Measurements from ENCODE around the gene SHB.
A peak's percentile ranks its signal among the peaks of the same experiment; 100 is the strongest.

Gene SHB

GRCh38 chr9:37903647-37904444 lies 165.2 kb downstream of the SHB start, which contains the start of gene SLC25A51:
Gene SLC25A51 (minus strand): TSS chr9:37904127. CDS start chr9:37888550, 15,577 bp downstream.
- H3K9ac ChIP-seq (ENCODE audit: low read length) = peak within 1 kb of the TSS; percentile 79
- H3K27ac ChIP-seq (ENCODE audit: low read depth, low read length) = peak within 1 kb of the TSS; percentile 63
- peak within 1 kb of the TSS; percentile 82 for H2AFZ ChIP-seq (ENCODE audit: low read depth, low read length, severe bottlenecking)
- peak within 1 kb of the TSS; percentile 85 for H3K4me2 ChIP-seq (ENCODE audit: low read depth, low read length, poor library complexity, severe bottlenecking)
- H3K27me3 ChIP-seq (ENCODE audit: low read length) = no peaks in the 10 kb centered on the region
- no peak for TF ChIP-seq EZH2phosphoT487 (conservative IDR thresholded peaks at IDR 0.05; ENCODE audit: low read length)
- peak; percentile 94 for TF ChIP-seq CTCF (IDR thresholded peaks at IDR 0.05; ENCODE audit: insufficient read depth, low read length, poor library complexity, severe bottlenecking)
- peaks cover 21% of the 10 kb centered on the region for H3K79me2 ChIP-seq (ENCODE audit: insufficient read depth, low read length)
- H4K20me1 ChIP-seq (ENCODE audit: low read depth, low read length) = no peaks in the 10 kb centered on the region
- peak within 1 kb of the TSS; percentile 86 for H3K4me3 ChIP-seq (ENCODE audit: insufficient read depth, low read length, poor library complexity, severe bottlenecking)
- no peaks in the 10 kb centered on the region; the same call in 1 of the 2 replicates for H3K36me3 ChIP-seq (ENCODE audit: low read length)
- no peaks in the 10 kb centered on the region for H3K9me3 ChIP-seq (ENCODE audit: insufficient read depth, low read length)
- H3K9me2 ChIP-seq (replicated peaks; ENCODE audit: insufficient read depth, low read length) = no peaks in the 10 kb centered on the region
- no peaks in the 10 kb centered on the region for H3F3A ChIP-seq (ENCODE audit: insufficient read depth)

GRCh38 chr9:37902796-37903646 lies 166.0 kb downstream of the SHB start:
- H3K27me3 ChIP-seq (ENCODE audit: low read length) = no peaks in the 10 kb centered on the region
- peak overlapping the region; percentile 85 for H3K4me2 ChIP-seq (ENCODE audit: low read depth, low read length, poor library complexity, severe bottlenecking)
- H3K4me3 ChIP-seq (ENCODE audit: insufficient read depth, low read length, poor library complexity, severe bottlenecking) = peak overlapping the region; percentile 86
- peaks cover 21% of the 10 kb centered on the region for H3K79me2 ChIP-seq (ENCODE audit: insufficient read depth, low read length)
- H3K9me2 ChIP-seq (replicated peaks; ENCODE audit: insufficient read depth, low read length) = no peaks in the 10 kb centered on the region
- TF ChIP-seq EZH2phosphoT487 (conservative IDR thresholded peaks at IDR 0.05; ENCODE audit: low read length) (no peak), CTCF (IDR thresholded peaks at IDR 0.05; ENCODE audit: insufficient read depth, low read length, poor library complexity, severe bottlenecking) (no peak)
- no peaks in the 10 kb centered on the region for H4K20me1 ChIP-seq (ENCODE audit: low read depth, low read length)
- H3K27ac ChIP-seq (ENCODE audit: low read depth, low read length) = peak overlapping the region; percentile 63
- H3F3A ChIP-seq (ENCODE audit: insufficient read depth) = no peaks in the 10 kb centered on the region
- H3K9me3 ChIP-seq (ENCODE audit: insufficient read depth, low read length) = no peaks in the 10 kb centered on the region
- H3K9ac ChIP-seq (ENCODE audit: low read length) = peak overlapping the region; percentile 79
- H3K36me3 ChIP-seq (ENCODE audit: low read length) = no peaks in the 10 kb centered on the region; the same call in 1 of the 2 replicates
- H2AFZ ChIP-seq (ENCODE audit: low read depth, low read length, severe bottlenecking) = peak overlapping the region; percentile 80

GRCh38 chr9:37902131-37902530 lies 166.9 kb downstream of the SHB start:
- Histone ChIP-seq H3K4me3 (ENCODE audit: insufficient read depth, low read length, poor library complexity, severe bottlenecking) (no peak overlapping the region), H3K4me2 (ENCODE audit: low read depth, low read length, poor library complexity, severe bottlenecking) (peak overlapping the region; percentile 85), H2AFZ (ENCODE audit: low read depth, low read length, severe bottlenecking) (no peak overlapping the region), H3K27me3 (ENCODE audit: low read length) (no peaks in the 10 kb centered on the region), H3K9ac (ENCODE audit: low read length) (0 out of 2 replicates have a peak overlapping the region, but pooled peaks have one; percentile 79), H3K79me2 (ENCODE audit: insufficient read depth, low read length) (peaks cover 21% of the 10 kb centered on the region), H3K27ac (ENCODE audit: low read depth, low read length) (no peak overlapping the region), H3F3A (ENCODE audit: insufficient read depth) (no peaks in the 10 kb centered on the region), H4K20me1 (ENCODE audit: low read depth, low read length) (no peaks in the 10 kb centered on the region), H3K9me3 (ENCODE audit: insufficient read depth, low read length) (no peaks in the 10 kb centered on the region), H3K9me2 (replicated peaks; ENCODE audit: insufficient read depth, low read length) (no peaks in the 10 kb centered on the region), H3K36me3 (ENCODE audit: low read length) (no peaks in the 10 kb centered on the region; the same call in 1 of the 2 replicates)
- TF ChIP-seq CTCF (IDR thresholded peaks at IDR 0.05; ENCODE audit: insufficient read depth, low read length, poor library complexity, severe bottlenecking) = no peak
- no peak for TF ChIP-seq EZH2phosphoT487 (conservative IDR thresholded peaks at IDR 0.05; ENCODE audit: low read length)
